Measurements from ENCODE around the gene CHST5.

DNA sequence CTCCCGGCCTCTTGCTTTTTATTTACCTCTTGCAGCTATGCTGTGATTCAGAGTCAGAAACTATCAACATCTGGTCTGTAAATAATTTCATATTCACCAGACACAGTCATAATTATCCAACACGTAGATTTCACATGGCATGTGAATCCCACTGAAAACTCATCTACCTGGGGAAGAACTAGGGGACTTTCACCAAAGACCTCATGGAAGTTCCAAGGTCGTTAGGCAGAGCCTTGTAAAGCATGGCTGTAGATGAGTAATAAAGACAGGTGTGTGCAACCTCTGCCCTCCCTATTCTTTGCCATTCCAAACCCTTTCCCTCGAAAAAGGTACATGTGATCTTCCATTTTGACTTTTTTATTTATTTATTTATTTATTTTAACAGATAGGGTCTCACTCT, 1.9 kb upstream of the CHST5 start:
- TF ChIP-seq CTCF (IDR thresholded peaks at IDR 0.05) (no peak), ZFX (IDR thresholded peaks at IDR 0.05; ENCODE audit: borderline replicate concordance) (no peak)

Data from 22Rv1 (cell line).